Stomach smooth muscle (tissue), 2 donors: Measurements from ENCODE around the gene SF3B3.
"Not testable (repeated sequence)": the region's sequence is repeated elsewhere in the genome, so short reads cannot be mapped to it uniquely, and the experiment has no call there.

Experiments used
- H3K27ac ChIP-seq: one replicate; pipeline ENCODE4 v1.7.0; 2013; ENCODE audit warnings: mild to moderate bottlenecking, low read length, inconsistent platforms
- H3K27me3 ChIP-seq, 2 donors: one replicate each; pipeline ENCODE4 v1.7.0; 2013; ENCODE audit warnings: low read length in 2 of 2; ENCODE audit not compliant: insufficient read depth in 2 of 2, control insufficient read depth in 1 of 2
- H3K36me3 ChIP-seq, 2 donors: one replicate each; pipeline ENCODE4 v1.7.0; 2013; ENCODE audit warnings: low read length in 2 of 2; ENCODE audit not compliant: control insufficient read depth in 2 of 2, insufficient read depth in 2 of 2
- H3K4me1 ChIP-seq: one replicate; pipeline ENCODE4 v1.7.0; 2013; ENCODE audit warnings: low read length; ENCODE audit not compliant: control insufficient read depth, insufficient read depth
- H3K4me3 ChIP-seq, 2 donors: one replicate each; pipeline ENCODE4 v1.7.0; 2013; ENCODE audit warnings: low read length in 2 of 2
- H3K9ac ChIP-seq, 2 donors: one replicate each; pipeline ENCODE4 v1.7.0; 2013; ENCODE audit warnings: low read length in 2 of 2, mild to moderate bottlenecking in 1 of 2
- H3K9me3 ChIP-seq, 2 donors: one replicate each; pipeline ENCODE4 v1.7.0; 2013; ENCODE audit warnings: low read length in 2 of 2; ENCODE audit not compliant: control insufficient read depth in 2 of 2
- donor health status: healthy.
- donor health status: Pancreatic carcinoma.

Gene SF3B3

GRCh38 chr16:70576431-70577255, 53.0 kb downstream of the SF3B3 start:
- no peak overlapping the region for H3K9ac ChIP-seq
- peaks cover 15 to 20% of the 10 kb centered on the region in 2 donors for H3K36me3 ChIP-seq
- H3K4me3 ChIP-seq = no peak overlapping the region
- no peak overlapping the region for H3K27ac ChIP-seq
- peaks cover 29% of the 10 kb centered on the region for H3K4me1 ChIP-seq
- H3K27me3 ChIP-seq = no peaks in the 10 kb centered on the region
- H3K9me3 ChIP-seq = no peaks in the 10 kb centered on the region

GRCh38 chr16:70577256-70577698, 53.7 kb downstream of the SF3B3 start:
- no peak overlapping the region for H3K9ac ChIP-seq
- H3K27me3 ChIP-seq = no peaks in the 10 kb centered on the region
- H3K27ac ChIP-seq = no peak overlapping the region
- peaks cover 29% of the 10 kb centered on the region for H3K4me1 ChIP-seq
- peaks cover 9 to 14% of the 10 kb centered on the region in 2 donors for H3K36me3 ChIP-seq
- no peaks in the 10 kb centered on the region for H3K9me3 ChIP-seq
- H3K4me3 ChIP-seq = no peak overlapping the region

- Histone ChIP-seq H3K4me1 (peaks cover 23% of the 10 kb centered on the region), H3K27ac (no peak overlapping the region), H3K9me3 (no peaks in the 10 kb centered on the region), H3K27me3 (no peaks in the 10 kb centered on the region), H3K9ac (no peak overlapping the region), H3K4me3 (no peak overlapping the region), H3K36me3 (peaks cover 2 to 7% of the 10 kb centered on the region in 2 donors)
Observed at GRCh38 chr16:70578035-70578434, 54.4 kb downstream of the SF3B3 start.

GRCh38 chr16:70579248-70579647, 55.6 kb downstream of the SF3B3 start:
- H3K27ac ChIP-seq = no peak overlapping the region
- H3K27me3 ChIP-seq = no peaks in the 10 kb centered on the region
- H3K4me3 ChIP-seq = no peak overlapping the region

GRCh38 chr16:70579648-70580630, 56.3 kb downstream of the SF3B3 start:
- Histone ChIP-seq H3K4me1 (peaks cover 12% of the 10 kb centered on the region), H3K9ac (no peak overlapping the region), H3K9me3 (no peaks in the 10 kb centered on the region), H3K36me3 (no peaks in the 10 kb centered on the region), H3K4me3 (peak overlapping the region in 1 of 2 donors; percentile 62), H3K27ac (no peak overlapping the region), H3K27me3 (no peaks in the 10 kb centered on the region)

More at GRCh38 chr16:70579248-70579647, 55.6 kb downstream of the SF3B3 start:
- Histone ChIP-seq H3K9me3 (no peaks in the 10 kb centered on the region), H3K4me1 (peaks cover 12% of the 10 kb centered on the region), H3K36me3 (peaks cover 0 to 3% of the 10 kb centered on the region in 2 donors), H3K9ac (no peak overlapping the region)

- Histone ChIP-seq H3K27me3 (no peaks in the 10 kb centered on the region), H3K4me3 (no peak overlapping the region)
Observed at GRCh38 chr16:70582280-70582978, 58.8 kb downstream of the SF3B3 start.

GRCh38 chr16:70586731-70587130, 63.1 kb downstream of the SF3B3 start:
- H3K4me3 ChIP-seq = no peak overlapping the region
- H3K27me3 ChIP-seq = no peaks in the 10 kb centered on the region
- peaks cover 19% of the 10 kb centered on the region for H3K4me1 ChIP-seq
- H3K27ac ChIP-seq = no peak overlapping the region
- H3K9me3 ChIP-seq = no peaks in the 10 kb centered on the region
- H3K36me3 ChIP-seq = no peaks in the 10 kb centered on the region
- H3K9ac ChIP-seq = no peak overlapping the region

More at GRCh38 chr16:70582280-70582978, 58.8 kb downstream of the SF3B3 start:
- Histone ChIP-seq H3K27ac (no peak overlapping the region), H3K9ac (no peak overlapping the region), H3K9me3 (no peaks in the 10 kb centered on the region), H3K4me1 (peaks cover 5% of the 10 kb centered on the region), H3K36me3 (no peaks in the 10 kb centered on the region)

GRCh38 chr16:70588565-70588964, 64.9 kb downstream of the SF3B3 start:
- Histone ChIP-seq H3K4me3 (no peak overlapping the region), H3K27me3 (no peaks in the 10 kb centered on the region), H3K27ac (no peak overlapping the region), H3K9ac (no peak overlapping the region), H3K4me1 (peaks cover 24% of the 10 kb centered on the region), H3K36me3 (no peaks in the 10 kb centered on the region), H3K9me3 (no peaks in the 10 kb centered on the region)

GRCh38 chr16:70589416-70589815, 65.8 kb downstream of the SF3B3 start:
- not testable (repeated sequence) for H3K9me3 ChIP-seq, H3K4me3 ChIP-seq, H3K27ac ChIP-seq, H3K9ac ChIP-seq, H3K27me3 ChIP-seq, H3K36me3 ChIP-seq
- H3K4me1 ChIP-seq = peaks cover 24% of the 10 kb centered on the region

- peaks cover 27% of the 10 kb centered on the region for H3K4me1 ChIP-seq
- H3K36me3 ChIP-seq = no peaks in the 10 kb centered on the region
- no peaks in the 10 kb centered on the region for H3K27me3 ChIP-seq
- H3K9ac ChIP-seq = peak overlapping the region in 1 of 2 donors; percentile 6
- no peaks in the 10 kb centered on the region for H3K9me3 ChIP-seq
- H3K4me3 ChIP-seq = peak overlapping the region in 1 of 2 donors; percentile 40
- no peak overlapping the region for H3K27ac ChIP-seq
Observed at GRCh38 chr16:70589998-70590471, 66.4 kb downstream of the SF3B3 start.
